HG03066 (cell line): Measurements from ENCODE around the gene CTBP1.

Source experiments
- ATAC-seq: cut with Tn5 transposase; IDR thresholded peaks from one replicate; pipeline ENCODE4 v1.9.1; 2021; ENCODE audit warnings: low read depth; ENCODE audit not compliant: unreplicated experiment

The CTBP1 gene

GRCh38 chr4:1166509-1167243 lies 82.3 kb downstream of the CTBP1 start:
- ATAC-seq, result no peak

GRCh38 chr4:1164956-1165545 lies 83.9 kb downstream of the CTBP1 start:
- no peak for ATAC-seq

- ATAC-seq, result no peak
Measured at GRCh38 chr4:1164444-1164843, 84.5 kb downstream of the CTBP1 start.

- no peak for ATAC-seq
Measured at GRCh38 chr4:1164040-1164439, 84.9 kb downstream of the CTBP1 start.
